Lung (tissue), 12 donors: ENCODE data around the gene EHMT1. TPM values are rescaled to one million over a fixed set of nuclear protein-coding genes. Genes with fewer than 3 reads are reported as not detected.
A peak's percentile ranks its signal among the peaks of the same experiment; 100 is the strongest.

Source experiments
- ATAC-seq: fragments of 200-7000 bp; cut with Tn5 transposase; one replicate; pipeline ENCODE4 v1.9.1; 2020; ENCODE audit warnings: moderate number of reproducible peaks; ENCODE audit not compliant: insufficient read depth, low FRiP score
- DNase-seq, 3 donors: peaks; one replicate each; pipeline ENCODE4 v3.0.0-alpha.2; 2013 to 2017
- H3K27ac ChIP-seq, 2 donors: one replicate each; pipeline ENCODE4 v1.5.1; 2013; ENCODE audit warnings: mild to moderate bottlenecking in 2 of 2, moderate library complexity in 2 of 2, control low read depth in 1 of 2, inconsistent platforms in 1 of 2, low read depth in 1 of 2, low read length in 1 of 2
- H3K27me3 ChIP-seq, 3 donors: one replicate each; pipeline ENCODE4 v1.5.1; 2013; ENCODE audit warnings: low read length in 2 of 3; ENCODE audit not compliant: control insufficient read depth in 3 of 3, insufficient read depth in 3 of 3
- H3K36me3 ChIP-seq, 4 donors: one replicate each; pipeline ENCODE4 v1.5.1; 2013; ENCODE audit warnings: low read length in 4 of 4, mild to moderate bottlenecking in 1 of 4, moderate library complexity in 1 of 4; ENCODE audit not compliant: control insufficient read depth in 4 of 4, insufficient read depth in 4 of 4
- H3K4me1 ChIP-seq, 5 donors: one replicate each; pipeline ENCODE4 v1.5.1; 2013; ENCODE audit warnings: low read length in 5 of 5, mild to moderate bottlenecking in 2 of 5, moderate library complexity in 1 of 5; ENCODE audit not compliant: control insufficient read depth in 5 of 5, insufficient read depth in 5 of 5
- H3K4me3 ChIP-seq: one replicate; pipeline ENCODE4 v1.5.1; 2013; ENCODE audit warnings: mild to moderate bottlenecking, control low read depth, moderate library complexity
- H3K9ac ChIP-seq, 2 donors: one replicate each; pipeline ENCODE4 v1.5.1; 2013; ENCODE audit warnings: low read length in 2 of 2, control low read depth in 1 of 2; ENCODE audit not compliant: insufficient read depth in 1 of 2
- H3K9me3 ChIP-seq, 4 donors: one replicate each; pipeline ENCODE4 v1.5.1; 2013; ENCODE audit warnings: low read length in 3 of 4, mild to moderate bottlenecking in 1 of 4, moderate library complexity in 1 of 4; ENCODE audit not compliant: control insufficient read depth in 4 of 4, insufficient read depth in 3 of 4
- CTCF ChIP-seq: IDR thresholded peaks from 2 replicates; pipeline ENCODE4 v1.5.1; 2012; ENCODE audit warnings: mild to moderate bottlenecking; ENCODE audit errors: control extremely low read depth, extremely low read depth
- WGBS, 2 donors: extraction: QIAGEN DNeasy Blood & Tissue Kit; methylation state at CpG; one replicate each; pipeline ENCODE4 v1.1.7; 2013; 5-methylcytosine and 5-hydroxymethylcytosine counted together
- polyA plus RNA-seq, 2 donors: library from polyadenylated mRNA; stranded (reverse); fragments of 200-250 nt; gene quantifications; one replicate each; pipeline ENCODE4 v1.2.1, GENCODE V29; 2013
- total RNA-seq, 2 donors: library from RNA; depleted of rRNA in 1 of 2; stranded (reverse); fragments of >200 nt in 1 of 2; gene quantifications; one replicate each; pipeline ENCODE4 v1.2.1, GENCODE V29; 2014 to 2021
- donor health status: control.
- donor health status: control.
- donor health status: Bipolar disorder and iron deficiency.
- donor health status: healthy.
- donor health status: DM: yes; HTN: yes; CAD: no.

The EHMT1 gene
- total and polyA plus RNA-seq, 4 donors = 32.2 to 91.5 (median 58.1) TPM

DNA sequence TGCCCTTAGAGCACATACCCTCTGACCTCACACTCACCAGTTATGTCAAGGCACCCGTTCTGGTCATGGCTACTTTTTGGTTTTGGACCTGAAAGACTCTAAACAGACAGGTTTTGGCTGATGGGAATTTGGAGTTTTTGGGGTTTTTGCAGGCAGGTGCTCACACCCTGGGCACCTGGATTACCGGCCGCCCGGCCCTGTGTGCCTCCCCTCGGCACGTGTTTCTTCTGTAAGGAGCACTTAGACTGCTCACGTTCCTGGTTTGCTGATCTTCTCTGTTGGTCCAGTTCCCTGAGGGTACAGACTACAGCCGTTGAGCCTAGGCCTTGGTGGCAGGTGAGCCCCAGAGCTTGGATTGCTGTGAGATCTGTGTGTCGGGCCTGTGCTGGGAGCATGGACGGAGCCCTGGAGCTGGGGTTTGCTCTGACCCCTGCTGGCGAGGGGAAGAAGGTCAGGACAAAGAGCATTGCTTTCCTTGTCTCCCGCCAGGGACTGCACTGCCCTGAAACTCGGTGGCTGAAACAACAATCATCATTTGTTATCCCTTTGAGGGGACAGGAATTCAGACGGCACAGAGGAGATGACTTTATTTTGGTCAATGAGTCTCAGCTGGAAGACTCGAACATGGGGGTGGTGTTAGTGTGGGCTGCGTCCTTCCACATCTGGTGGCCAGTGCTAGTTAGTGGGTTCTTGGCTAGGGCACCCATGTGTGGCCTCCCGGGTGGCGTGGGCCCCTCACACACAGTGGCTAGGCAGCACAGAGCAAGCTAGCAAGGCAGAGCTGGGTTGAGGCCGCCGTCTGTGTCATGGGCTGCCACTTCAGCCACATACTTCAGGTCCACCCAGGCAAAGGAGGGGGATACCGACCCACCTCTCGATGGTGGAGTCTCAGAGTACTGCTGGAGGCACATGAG is 76.4 kb downstream of the EHMT1 start:
- H3K27ac ChIP-seq = no peak overlapping the region
- DNase-seq (peak; percentile 34 to 40 (median 37)), ATAC-seq (no peak)
- no peaks in the 10 kb centered on the region for H3K9me3 ChIP-seq
- no peak overlapping the region for H3K4me3 ChIP-seq
- no peaks in the 10 kb centered on the region for H3K36me3 ChIP-seq
- H3K9ac ChIP-seq = peak overlapping the region in 1 of 2 donors; percentile 38
- TF ChIP-seq CTCF = peak; percentile 40
- WGBS, 2 donors = 64 to 66% methylated on average over 22 of the region's 22 CpGs
- H3K4me1 ChIP-seq = peaks cover 0 to 16% (median 8%) of the 10 kb centered on the region in 5 donors
- H3K27me3 ChIP-seq = no peaks in the 10 kb centered on the region

DNA sequence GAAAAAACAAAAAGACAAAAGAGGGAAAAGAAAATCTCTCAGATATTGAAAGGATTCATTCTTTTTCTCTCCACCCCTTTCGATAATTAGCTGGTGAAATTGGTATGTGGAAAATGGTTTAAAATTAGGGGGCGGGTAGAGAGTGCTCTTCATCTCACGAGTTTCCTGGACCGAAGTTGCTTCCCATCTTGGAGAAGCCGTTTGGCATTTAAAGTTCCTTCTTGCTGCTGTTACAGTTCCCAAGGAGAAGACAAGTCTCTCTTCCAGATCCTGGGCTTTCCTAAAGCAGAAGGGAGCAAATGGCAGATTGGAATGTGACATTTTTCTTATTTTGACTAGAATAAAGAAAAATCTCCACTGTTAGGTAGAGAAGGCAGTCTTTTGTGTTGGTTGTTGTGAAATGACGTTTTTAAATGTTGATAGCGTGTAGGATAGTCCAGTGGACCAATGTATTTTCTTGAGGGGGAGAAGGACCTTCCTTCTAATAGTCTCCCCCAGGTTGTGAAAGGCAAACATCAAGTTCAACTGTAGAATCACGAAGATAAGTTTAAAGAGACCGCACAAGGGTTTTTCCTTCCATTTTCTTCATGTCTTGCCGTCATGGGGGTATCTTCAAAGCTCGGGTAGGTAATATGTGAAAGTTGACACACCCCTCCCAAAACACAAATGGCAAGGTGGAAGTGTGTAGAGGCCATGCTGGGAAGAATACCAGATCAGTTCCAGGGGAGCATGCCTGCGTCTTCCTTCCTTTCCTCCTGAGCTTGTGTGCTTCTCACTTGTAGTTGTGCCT is 77.5 kb downstream of the EHMT1 start:
- Histone ChIP-seq H3K4me3 (no peak overlapping the region), H3K27ac (no peak overlapping the region), H3K4me1 (peaks cover 0 to 12% (median 5%) of the 10 kb centered on the region in 5 donors), H3K9me3 (no peaks in the 10 kb centered on the region), H3K36me3 (no peaks in the 10 kb centered on the region), H3K27me3 (no peaks in the 10 kb centered on the region), H3K9ac (no peak overlapping the region)
- DNase-seq (no peak), ATAC-seq (no peak)
- no peak for TF ChIP-seq CTCF
- WGBS, 2 donors = 82 to 83% methylated on average over 12 of the region's 12 CpGs

DNA sequence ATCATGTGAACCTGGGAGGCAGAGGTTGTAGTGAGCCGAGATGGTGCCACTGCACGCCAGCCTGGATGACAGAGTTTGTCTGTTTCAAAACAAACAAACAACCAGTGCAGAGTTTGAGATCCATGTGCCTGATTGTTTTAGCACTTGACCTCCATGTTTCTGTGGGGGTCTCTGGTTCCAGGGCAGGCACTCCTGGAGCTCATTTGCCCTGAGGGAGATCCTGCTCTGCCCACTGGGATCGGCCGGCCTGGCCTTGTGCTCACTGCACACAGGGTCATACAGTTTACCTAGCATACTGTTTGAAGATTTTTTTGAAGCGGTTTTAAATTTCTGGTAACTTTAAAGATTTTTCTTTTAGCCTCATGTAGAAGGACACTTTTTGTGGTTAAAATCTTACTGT is 78.4 kb downstream of the EHMT1 start:
- peaks cover 0 to 7% (median 2%) of the 10 kb centered on the region in 5 donors for H3K4me1 ChIP-seq
- DNase-seq = no peak
- no peak for ATAC-seq
- no peak for TF ChIP-seq CTCF
- WGBS, 2 donors = 93 to 95% methylated on average over 5 of the region's 5 CpGs
- H3K36me3 ChIP-seq = no peaks in the 10 kb centered on the region
- no peak overlapping the region for H3K9ac ChIP-seq
- H3K27ac ChIP-seq = no peak overlapping the region
- H3K27me3 ChIP-seq = no peaks in the 10 kb centered on the region
- no peak overlapping the region for H3K4me3 ChIP-seq
- H3K9me3 ChIP-seq = no peaks in the 10 kb centered on the region
